Limb (tissue), 2 donors: Measurements from ENCODE around the gene SRSF11.
"Not testable (repeated sequence)": the region's sequence is repeated elsewhere in the genome, so short reads cannot be mapped to it uniquely, and the experiment has no call there.

Experiments
- DNase-seq, 2 donors: peaks; one replicate each; pipeline ENCODE4 v3.0.0-alpha.2; 2016; ENCODE audit errors: extremely low spot score in 2 of 2

The SRSF11 gene

GRCh38 chr1:70221238-70222121, at the start of gene SRSF11:
Gene SRSF11, plus strand, starts transcription at chr1:70221380. Its CDS starts 257 bp downstream, at chr1:70221637.
- DNase-seq = peak; percentile 94 to 99

GRCh38 chr1:70171512-70171911, 49.7 kb upstream of the SRSF11 start:
- no peak for DNase-seq

- not testable (repeated sequence) for DNase-seq
Observed at GRCh38 chr1:70185181-70185580, 36.0 kb upstream of the SRSF11 start.

- no peak for DNase-seq
Observed at GRCh38 chr1:70188522-70188921, 32.7 kb upstream of the SRSF11 start.

GRCh38 chr1:70190180-70190579, 31.0 kb upstream of the SRSF11 start:
- no peak for DNase-seq

GRCh38 chr1:70192446-70192845, 28.7 kb upstream of the SRSF11 start:
- not testable (repeated sequence) for DNase-seq

GRCh38 chr1:70194601-70195000, 26.6 kb upstream of the SRSF11 start:
- no peak for DNase-seq

- no peak for DNase-seq
Observed at GRCh38 chr1:70195342-70195741, 25.8 kb upstream of the SRSF11 start.

GRCh38 chr1:70196333-70196732, 24.8 kb upstream of the SRSF11 start:
- DNase-seq = no peak

- no peak for DNase-seq
Observed at GRCh38 chr1:70200065-70200464, 21.1 kb upstream of the SRSF11 start.

GRCh38 chr1:70202173-70202758, 18.9 kb upstream of the SRSF11 start:
- DNase-seq = no peak

GRCh38 chr1:70204139-70204538, 17.0 kb upstream of the SRSF11 start:
- DNase-seq = no peak

- no peak for DNase-seq
Observed at GRCh38 chr1:70204600-70204999, 16.6 kb upstream of the SRSF11 start.

- no peak for DNase-seq
Observed at GRCh38 chr1:70205071-70205433, 16.1 kb upstream of the SRSF11 start.

- DNase-seq = peak; percentile 94 to 99
Observed at GRCh38 chr1:70205434-70206118, 15.6 kb upstream of the SRSF11 start, which contains the start of gene LRRC40. Gene LRRC40, minus strand, starts transcription at chr1:70205579. Its CDS starts 39 bp downstream, at chr1:70205540.

- DNase-seq = not testable (repeated sequence)
Observed at GRCh38 chr1:70206833-70207232, 14.3 kb upstream of the SRSF11 start.

GRCh38 chr1:70207492-70207891, 13.7 kb upstream of the SRSF11 start:
- no peak for DNase-seq

- DNase-seq = no peak
Observed at GRCh38 chr1:70208292-70208691, 12.9 kb upstream of the SRSF11 start.

- DNase-seq = no peak
Observed at GRCh38 chr1:70210820-70211219, 10.4 kb upstream of the SRSF11 start.

- DNase-seq = no peak
Observed at GRCh38 chr1:70211541-70211940, 9.6 kb upstream of the SRSF11 start.

- DNase-seq = no peak
Observed at GRCh38 chr1:70220015-70220414, 1.2 kb upstream of the SRSF11 start.

GRCh38 chr1:70220517-70221237, 503 bp upstream of the SRSF11 start:
- no peak for DNase-seq
